ENCODE measurements around the gene ZNF672.

Gene ZNF672

GRCh38 chr1:248851390-248851789, 13.4 kb downstream of the ZNF672 start:
- Histone ChIP-seq H3K9me3 (ENCODE audit: insufficient read depth, low read depth, low read length) (no peaks in the 10 kb centered on the region), H3K27me3 (ENCODE audit: insufficient read depth, low read length, poor library complexity, severe bottlenecking) (no peaks in the 10 kb centered on the region), H3K79me2 (ENCODE audit: insufficient read depth, low read length) (peaks cover 27% of the 10 kb centered on the region), H3K4me1 (ENCODE audit: insufficient read depth, low read length, poor library complexity, severe bottlenecking) (peaks cover 40% of the 10 kb centered on the region), H3K36me3 (ENCODE audit: insufficient read depth, low read length) (peaks cover 49% of the 10 kb centered on the region; the same call in 1 of the 2 replicates), H2AFZ (ENCODE audit: low read length) (no peak overlapping the region), H4K20me1 (ENCODE audit: insufficient read depth, low read length, poor library complexity, severe bottlenecking) (no peaks in the 10 kb centered on the region), H3K4me2 (ENCODE audit: low read depth, low read length, poor library complexity, severe bottlenecking) (no peak overlapping the region), H3K4me3 (ENCODE audit: low read length, poor library complexity, severe bottlenecking) (no peak overlapping the region), H3K9ac (ENCODE audit: low read depth, low read length, poor library complexity, severe bottlenecking) (no peak overlapping the region), H3K9me2 (replicated peaks; ENCODE audit: low read depth, low read length) (no peaks in the 10 kb centered on the region), H3F3A (ENCODE audit: low read depth) (no peaks in the 10 kb centered on the region)
- TF ChIP-seq CTCF (conservative IDR thresholded peaks at IDR 0.05; ENCODE audit: low read length): no peak
- no peak for TF ChIP-seq EZH2phosphoT487 (IDR thresholded peaks at IDR 0.05; ENCODE audit: borderline replicate concordance)

- Histone ChIP-seq H3K4me3 (ENCODE audit: low read length, poor library complexity, severe bottlenecking) (no peak overlapping the region), H3K9me3 (ENCODE audit: insufficient read depth, low read depth, low read length) (no peaks in the 10 kb centered on the region), H3K4me2 (ENCODE audit: low read depth, low read length, poor library complexity, severe bottlenecking) (peak overlapping the region; percentile 8), H3K79me2 (ENCODE audit: insufficient read depth, low read length) (peaks cover 41% of the 10 kb centered on the region), H3F3A (ENCODE audit: low read depth) (no peaks in the 10 kb centered on the region), H3K4me1 (ENCODE audit: insufficient read depth, low read length, poor library complexity, severe bottlenecking) (peaks cover 52% of the 10 kb centered on the region), H2AFZ (ENCODE audit: low read length) (no peak overlapping the region), H3K36me3 (ENCODE audit: insufficient read depth, low read length) (peaks cover 38% of the 10 kb centered on the region; the same call in 1 of the 2 replicates), H3K27me3 (ENCODE audit: insufficient read depth, low read length, poor library complexity, severe bottlenecking) (no peaks in the 10 kb centered on the region), H4K20me1 (ENCODE audit: insufficient read depth, low read length, poor library complexity, severe bottlenecking) (no peaks in the 10 kb centered on the region), H3K9ac (ENCODE audit: low read depth, low read length, poor library complexity, severe bottlenecking) (no peak overlapping the region), H3K9me2 (replicated peaks; ENCODE audit: low read depth, low read length) (no peaks in the 10 kb centered on the region)
- TF ChIP-seq EZH2phosphoT487 (IDR thresholded peaks at IDR 0.05; ENCODE audit: borderline replicate concordance): no peak
- TF ChIP-seq CTCF (conservative IDR thresholded peaks at IDR 0.05; ENCODE audit: low read length): no peak
Measured at GRCh38 chr1:248852481-248853405, 14.7 kb downstream of the ZNF672 start.

GRCh38 chr1:248853663-248854375, 15.8 kb downstream of the ZNF672 start:
- H4K20me1 ChIP-seq (ENCODE audit: insufficient read depth, low read length, poor library complexity, severe bottlenecking): no peaks in the 10 kb centered on the region

More at GRCh38 chr1:248853663-248854375, 15.8 kb downstream of the ZNF672 start:
- Histone ChIP-seq H2AFZ (ENCODE audit: low read length) (no peak overlapping the region), H3K9me3 (ENCODE audit: insufficient read depth, low read depth, low read length) (no peaks in the 10 kb centered on the region), H3K9me2 (replicated peaks; ENCODE audit: low read depth, low read length) (no peaks in the 10 kb centered on the region), H3K79me2 (ENCODE audit: insufficient read depth, low read length) (peaks cover 47% of the 10 kb centered on the region), H3K27me3 (ENCODE audit: insufficient read depth, low read length, poor library complexity, severe bottlenecking) (no peaks in the 10 kb centered on the region), H3K4me2 (ENCODE audit: low read depth, low read length, poor library complexity, severe bottlenecking) (peak overlapping the region; percentile 8), H3K9ac (ENCODE audit: low read depth, low read length, poor library complexity, severe bottlenecking) (peak overlapping the region; percentile 21), H3K4me1 (ENCODE audit: insufficient read depth, low read length, poor library complexity, severe bottlenecking) (peaks cover 58% of the 10 kb centered on the region), H3F3A (ENCODE audit: low read depth) (no peaks in the 10 kb centered on the region), H3K36me3 (ENCODE audit: insufficient read depth, low read length) (peaks cover 27% of the 10 kb centered on the region; the same call in 1 of the 2 replicates), H3K4me3 (ENCODE audit: low read length, poor library complexity, severe bottlenecking) (no peak overlapping the region)
- TF ChIP-seq CTCF (conservative IDR thresholded peaks at IDR 0.05; ENCODE audit: low read length): no peak; the same call in 1 of the 2 replicates
- no peak for TF ChIP-seq EZH2phosphoT487 (IDR thresholded peaks at IDR 0.05; ENCODE audit: borderline replicate concordance)
